ENCODE results near the gene TXNDC12.
"Not testable (repeated sequence)": the region's sequence is repeated elsewhere in the genome, so short reads cannot be mapped to it uniquely, and the experiment has no call there.

Gene TXNDC12

GRCh38 chr1:52007215-52008002 is 47.6 kb downstream of the TXNDC12 start:
- DNase-seq (ENCODE audit: low spot score): no peak
- in situ Hi-C loops (cut with MboI; ENCODE audit: low pct_unique_long_range_greater_than_20kb, low sequenced_read_pairs, unreplicated experiment): no loop called here
- no peak for TF ChIP-seq CTCF (IDR thresholded peaks at IDR 0.05; ENCODE audit: extremely low read depth, insufficient read depth, missing control alignments)

DNA sequence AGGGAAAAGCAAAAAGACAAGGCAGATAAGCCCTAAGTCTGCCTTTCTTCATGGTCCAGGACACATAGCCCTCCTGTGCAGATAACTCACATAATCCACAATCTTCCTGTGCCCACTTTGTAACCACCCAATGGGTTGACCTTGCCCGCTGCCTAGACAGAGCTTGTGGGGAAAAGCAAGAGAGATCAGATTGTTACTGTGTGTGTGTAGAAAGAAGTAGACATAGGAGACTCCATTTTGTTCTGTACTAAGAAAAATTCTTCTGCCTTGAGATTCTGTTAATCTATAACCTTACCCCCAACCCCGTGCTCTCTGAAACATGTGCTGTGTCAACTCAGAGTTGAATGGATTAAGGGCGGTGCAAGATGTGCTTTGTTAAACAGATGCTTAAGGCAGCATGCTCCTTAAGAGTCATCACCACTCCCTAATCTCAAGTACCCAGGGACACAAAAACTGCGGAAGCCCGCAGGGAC is 48.9 kb downstream of the TXNDC12 start:
- in situ Hi-C loops (cut with MboI; ENCODE audit: low pct_unique_long_range_greater_than_20kb, low sequenced_read_pairs, unreplicated experiment); DNase-seq (ENCODE audit: low spot score): not testable (repeated sequence)

DNA sequence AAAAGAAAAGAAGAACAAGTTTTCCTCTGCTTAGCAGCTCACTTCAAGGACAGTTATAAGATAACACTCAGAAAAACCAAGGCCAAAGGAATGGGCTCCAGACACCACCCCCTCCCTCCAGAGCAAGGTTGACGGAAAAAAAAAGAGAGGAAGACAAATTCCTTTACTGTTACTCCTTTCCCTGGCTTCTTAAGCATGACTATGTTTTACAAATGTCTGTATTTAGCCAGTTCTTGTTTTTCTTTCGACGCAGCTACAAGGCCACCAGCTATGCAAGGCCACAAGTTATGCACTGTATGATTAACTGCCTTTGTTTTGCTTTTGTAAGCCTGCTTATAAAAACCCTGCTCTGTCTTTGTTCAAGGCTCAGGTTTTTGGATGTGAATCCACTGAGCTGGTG is 49.4 kb downstream of the TXNDC12 start:
- in situ Hi-C loops (cut with MboI; ENCODE audit: low pct_unique_long_range_greater_than_20kb, low sequenced_read_pairs, unreplicated experiment); DNase-seq (ENCODE audit: low spot score): not testable (repeated sequence)

DNA sequence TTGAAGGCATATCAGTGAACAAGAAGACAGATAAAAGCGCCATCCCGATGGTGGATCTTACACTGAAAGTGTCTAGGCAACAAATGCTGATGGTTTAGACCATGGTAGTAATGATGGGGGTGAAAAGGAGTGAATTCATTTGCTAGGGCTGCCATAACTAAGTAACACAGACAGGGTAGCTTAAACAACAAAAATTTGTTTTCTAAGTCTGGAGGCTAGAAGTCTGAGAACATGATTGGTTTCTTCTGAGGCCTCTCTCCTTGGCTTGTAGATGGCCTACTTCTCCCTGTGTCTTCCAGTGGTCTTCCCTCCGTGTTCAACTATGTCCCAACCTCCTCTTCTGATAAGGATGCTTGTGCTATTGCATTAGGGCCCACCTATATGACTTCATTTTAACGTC is 51.1 kb downstream of the TXNDC12 start:
- TF ChIP-seq CTCF (IDR thresholded peaks at IDR 0.05; ENCODE audit: extremely low read depth, insufficient read depth, missing control alignments): no peak
- in situ Hi-C loops (cut with MboI; ENCODE audit: low pct_unique_long_range_greater_than_20kb, low sequenced_read_pairs, unreplicated experiment): loop anchor here (5.0 kb wide), 1 partner anchor 102 kb away; no protein-coding TSS in a partner anchor
- no peak for DNase-seq (ENCODE audit: low spot score)

DNA sequence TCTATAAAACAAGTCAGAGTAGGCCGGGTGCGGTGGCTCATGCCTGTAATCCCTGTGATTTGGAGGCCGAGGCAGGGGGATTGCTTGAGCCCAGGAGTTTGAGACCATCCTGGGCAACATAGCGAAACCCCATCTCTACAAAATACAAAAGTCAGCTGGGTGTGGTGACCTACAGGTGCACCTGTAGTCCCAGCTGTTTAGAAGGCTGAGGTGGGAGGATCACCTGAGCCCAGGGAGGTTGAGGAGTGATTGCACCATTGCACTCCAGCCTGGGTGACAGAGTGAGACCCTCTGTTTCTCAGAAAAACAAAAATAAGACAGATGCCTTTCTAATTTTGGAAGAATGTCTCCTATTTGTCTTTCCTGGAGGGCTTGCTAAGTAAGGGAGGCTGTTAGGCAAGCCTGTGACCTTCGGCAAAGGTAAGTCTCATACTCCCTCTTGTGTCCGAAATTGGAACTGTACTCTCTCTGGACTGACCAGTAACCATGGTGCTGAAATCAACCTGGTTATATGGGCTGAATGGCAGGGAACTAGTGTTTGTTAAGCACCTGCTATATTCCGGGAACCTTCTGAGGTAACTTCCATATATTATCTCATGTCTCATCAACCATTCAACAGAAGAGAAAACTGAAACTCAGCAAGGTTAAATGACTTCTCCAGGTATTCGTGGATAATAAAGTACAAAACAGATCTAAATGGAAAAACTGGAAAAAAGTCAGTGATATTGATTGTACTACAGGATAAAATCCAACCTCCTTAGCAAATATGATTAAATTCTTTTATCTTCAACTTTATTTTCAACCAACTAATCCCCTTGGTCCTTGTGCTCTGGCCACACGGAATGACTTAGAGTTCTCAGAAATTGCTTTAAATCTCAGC is 52.7 kb downstream of the TXNDC12 start:
- in situ Hi-C loops (cut with MboI; ENCODE audit: low pct_unique_long_range_greater_than_20kb, low sequenced_read_pairs, unreplicated experiment): loop anchor here (5.0 kb wide), 1 partner anchor 100 kb away; no protein-coding TSS in a partner anchor
- peak; percentile 86 for DNase-seq (ENCODE audit: low spot score)

GRCh38 chr1:51998701-51999100 is 56.3 kb downstream of the TXNDC12 start:
- no peak for DNase-seq (ENCODE audit: low spot score)
- TF ChIP-seq CTCF (IDR thresholded peaks at IDR 0.05; ENCODE audit: extremely low read depth, insufficient read depth, missing control alignments): no peak
- in situ Hi-C loops (cut with MboI; ENCODE audit: low pct_unique_long_range_greater_than_20kb, low sequenced_read_pairs, unreplicated experiment): no loop called here

More for the DNA sequence above, 52.7 kb downstream of the TXNDC12 start:
- peak; percentile 92 for TF ChIP-seq CTCF (IDR thresholded peaks at IDR 0.05; ENCODE audit: extremely low read depth, insufficient read depth, missing control alignments)

DNA sequence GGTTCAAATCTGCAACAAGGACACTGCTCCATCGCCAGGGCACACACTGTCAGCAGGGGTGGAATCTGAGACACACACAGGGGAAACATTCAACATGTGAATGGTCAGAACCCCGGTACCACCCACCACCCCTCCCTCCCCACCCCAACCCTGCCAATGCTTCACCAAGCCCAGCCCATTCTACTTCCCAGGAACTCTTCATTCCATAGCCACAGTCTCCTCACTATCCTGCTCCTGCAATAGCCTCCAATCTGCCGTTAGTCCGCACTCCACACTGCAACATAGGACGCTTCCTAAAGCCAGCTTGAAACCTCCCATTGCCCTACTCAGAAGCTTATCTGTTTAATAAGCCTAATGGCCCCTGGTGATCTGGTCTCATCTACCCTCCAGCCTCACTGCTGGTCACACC is 57.0 kb downstream of the TXNDC12 start:
- in situ Hi-C loops (cut with MboI; ENCODE audit: low pct_unique_long_range_greater_than_20kb, low sequenced_read_pairs, unreplicated experiment): no loop called here
- TF ChIP-seq CTCF (IDR thresholded peaks at IDR 0.05; ENCODE audit: extremely low read depth, insufficient read depth, missing control alignments): no peak
- DNase-seq (ENCODE audit: low spot score): no peak
